Measurements from ENCODE around the gene PTPN11. TPM values are rescaled to one million over a fixed set of nuclear protein-coding genes. Genes with fewer than 3 reads are reported as not detected.

Gene PTPN11
- polyA plus RNA-seq, 1 of the 3 experiments (the other 2 are of a cell fraction) = 48.3 TPM

GRCh38 chr12:112425582-112426382 is 7.0 kb downstream of the PTPN11 start:
- H3K36me3 ChIP-seq (replicated peaks in 1 of 2; ENCODE audit: control insufficient read depth in 1 of 2, insufficient read depth in 2 of 2, low read length in 1 of 2) = peaks cover 0 to 17% of the 10 kb centered on the region in 2 experiments
- peaks cover 100% of the 10 kb centered on the region for H3K79me2 ChIP-seq (ENCODE audit: insufficient read depth)
- peaks cover 4% of the 10 kb centered on the region for H3F3A ChIP-seq (replicated peaks; ENCODE audit: insufficient read depth)
- H3K27ac ChIP-seq (ENCODE audit: low read depth in 2 of 2, low read length in 1 of 2) = no peak overlapping the region
- no peak overlapping the region for H3K9ac ChIP-seq
- H3K4me3 ChIP-seq (ENCODE audit: low read depth in 2 of 2, low read length in 1 of 2) = no peak overlapping the region
- no peaks in the 10 kb centered on the region for H3K9me2 ChIP-seq
- WGBS (ENCODE audit: low lambda C conversion rate) = 95% methylated on average over 7 of the region's 7 CpGs
- POLR2A ChIA-PET = no interaction called here
- no peak overlapping the region for H3K4me2 ChIP-seq
- no peaks in the 10 kb centered on the region for H3K9me3 ChIP-seq
- no peaks in the 10 kb centered on the region for H3K27me3 ChIP-seq (ENCODE audit: insufficient read depth)
- no peaks in the 10 kb centered on the region; a peak in 1 of 4 replicates for H3K4me1 ChIP-seq (ENCODE audit: control insufficient read depth in 1 of 2, insufficient read depth in 2 of 2, low read depth in 1 of 2, low read length in 1 of 2)
- no peak overlapping the region for H2AFZ ChIP-seq (ENCODE audit: low read depth)
- H4K20me1 ChIP-seq (ENCODE audit: insufficient read depth) = peaks cover 90% of the 10 kb centered on the region
- no peak for DNase-seq
- CTCF ChIA-PET = interaction anchor here (0.8 kb wide), 1 partner anchor 9 kb away, joined by 3 read pairs; no protein-coding TSS in a partner anchor
- TF ChIP-seq RXRA (IDR thresholded peaks at IDR 0.05; ENCODE audit: borderline replicate concordance, low read depth) (no peak), ZBTB33 (IDR thresholded peaks at IDR 0.05; ENCODE audit: borderline replicate concordance, low read depth) (no peak), YY1 (IDR thresholded peaks at IDR 0.05; ENCODE audit: low read depth) (no peak), RAD21 (IDR thresholded peaks at IDR 0.05; ENCODE audit: low read length) (no peak), REST (IDR thresholded peaks at IDR 0.05; ENCODE audit: low read depth, low read length) (no peak), FOSL2 (IDR thresholded peaks at IDR 0.05; ENCODE audit: borderline replicate concordance, low read depth) (no peak)

GRCh38 chr12:112427760-112428159 is 9.0 kb downstream of the PTPN11 start:
- Histone ChIP-seq H3K4me3 (ENCODE audit: low read depth in 2 of 2, low read length in 1 of 2) (no peak overlapping the region), H3K9ac (no peak overlapping the region), H2AFZ (ENCODE audit: low read depth) (no peak overlapping the region), H3K9me3 (no peaks in the 10 kb centered on the region), H3K4me2 (no peak overlapping the region), H3K4me1 (ENCODE audit: control insufficient read depth in 1 of 2, insufficient read depth in 2 of 2, low read depth in 1 of 2, low read length in 1 of 2) (no peaks in the 10 kb centered on the region), H3K36me3 (replicated peaks in 1 of 2; ENCODE audit: control insufficient read depth in 1 of 2, insufficient read depth in 2 of 2, low read length in 1 of 2) (peaks cover 0 to 20% of the 10 kb centered on the region in 2 experiments), H3K27me3 (ENCODE audit: insufficient read depth) (no peaks in the 10 kb centered on the region), H3F3A (replicated peaks; ENCODE audit: insufficient read depth) (peaks cover 4% of the 10 kb centered on the region), H3K79me2 (ENCODE audit: insufficient read depth) (peaks cover 100% of the 10 kb centered on the region), H3K27ac (ENCODE audit: low read depth in 2 of 2, low read length in 1 of 2) (no peak overlapping the region), H4K20me1 (ENCODE audit: insufficient read depth) (peaks cover 84% of the 10 kb centered on the region), H3K9me2 (no peaks in the 10 kb centered on the region)
- WGBS (ENCODE audit: low lambda C conversion rate) = 91% methylated on average over 2 of the region's 2 CpGs
- DNase-seq = no peak
- no peak for TF ChIP-seq TCF12 (IDR thresholded peaks at IDR 0.05)
- CTCF ChIA-PET = no interaction called here
- POLR2A ChIA-PET = no interaction called here

Data from SK-N-SH (cell line).